Panc1 (cell line): ENCODE data around the gene ADORA2A. TPM values are rescaled to one million over a fixed set of nuclear protein-coding genes. Genes with fewer than 3 reads are reported as not detected.

ENCODE experiments used
- ATAC-seq: fragments of 200-7000 bp; cut with Tn5 transposase; 2 replicates; pipeline ENCODE4 v1.9.1; 2020; ENCODE audit warnings: mild to moderate bottlenecking, moderate library complexity
- BruUV-seq: library from RNA; stranded (reverse); fragments of 400-500 nt; replicated peaks from 2 replicates; lab custom pipeline; 2021; lab: Mats Ljungman, UMichigan
- CTCF ChIA-PET: fragments of 300-600 bp; sonication (Branson Sonifier 250); formaldehyde crosslinking; loops from one replicate; lab custom pipeline; 2022; ENCODE audit warnings: antibody characterized with exemption; lab: Charles Lee
- POLR2A ChIA-PET: fragments of 300-600 bp; sonication (Branson Sonifier 250); formaldehyde crosslinking; loops from one replicate; lab custom pipeline; 2022; ENCODE audit warnings: antibody characterized with exemption; lab: Charles Lee
- DNase-seq: peaks from one replicate; pipeline ENCODE4 v3.0.0-alpha.2; 2010; ENCODE audit warnings: low read depth, low spot score
- H3K27ac ChIP-seq: 2 replicates; pipeline ENCODE4 v1.5.1; 2011; ENCODE audit warnings: mild to moderate bottlenecking, low read length, inconsistent platforms
- H3K27me3 ChIP-seq: fragments of 200-500 bp; sonication (Bioruptor generic); 2 replicates; pipeline ENCODE4 v1.6.0; 2014; ENCODE audit warnings: low read length, inconsistent platforms; ENCODE audit not compliant: control insufficient read depth, insufficient read depth
- H3K36me3 ChIP-seq: fragments of 200-500 bp; sonication (Bioruptor generic); 2 replicates; pipeline ENCODE4 v1.5.1; 2014; ENCODE audit warnings: inconsistent platforms, mild to moderate bottlenecking, low read length, moderate library complexity; ENCODE audit not compliant: control insufficient read depth, insufficient read depth
- H3K4me1 ChIP-seq: 2 replicates; pipeline ENCODE4 v1.5.1; 2011; ENCODE audit warnings: inconsistent platforms, mild to moderate bottlenecking, low read length, moderate library complexity; ENCODE audit not compliant: control insufficient read depth, insufficient read depth
- H3K4me3 ChIP-seq, 2 experiments: 2 replicates each; pipeline ENCODE4 v1.5.1; 2011 to 2012; ENCODE audit warnings: low read depth in 2 of 2, low read length in 2 of 2, mild to moderate bottlenecking in 2 of 2, inconsistent platforms in 1 of 2, moderate library complexity in 1 of 2
- H3K9me3 ChIP-seq: fragments of 200-500 bp; sonication (Bioruptor generic); 2 replicates; pipeline ENCODE4 v1.5.1; 2014; ENCODE audit warnings: low read depth, mild to moderate bottlenecking, inconsistent platforms, low read length, moderate library complexity; ENCODE audit not compliant: control insufficient read depth, insufficient read depth
- CTCF ChIP-seq: fragments of 450-650 bp; IDR thresholded peaks from 2 replicates; pipeline ENCODE4 v1.5.1; 2017; ENCODE audit warnings: mild to moderate bottlenecking
- POLR2AphosphoS5 ChIP-seq: IDR thresholded peaks from 2 replicates; pipeline ENCODE4 v1.6.1; 2012; ENCODE audit warnings: mild to moderate bottlenecking, low read depth, low read length, moderate library complexity
- REST ChIP-seq, 2 experiments: IDR thresholded peaks; 2 replicates each; pipeline ENCODE4 v1.6.1; 2011 to 2012; ENCODE audit warnings: low read depth in 2 of 2, control low read depth in 1 of 2, low read length in 1 of 2, mild to moderate bottlenecking in 1 of 2, moderate library complexity in 1 of 2; ENCODE audit not compliant: insufficient read depth in 1 of 2
- SIN3A ChIP-seq: IDR thresholded peaks from 2 replicates; pipeline ENCODE4 v1.6.1; 2012; ENCODE audit warnings: low read depth, mild to moderate bottlenecking, low read length, moderate library complexity, borderline replicate concordance; ENCODE audit not compliant: insufficient read depth
- TCF7L2 ChIP-seq: IDR thresholded peaks from 2 replicates; pipeline ENCODE4 v1.6.1; 2011; ENCODE audit warnings: mild to moderate bottlenecking, low read depth, low read length, inconsistent platforms
- in situ Hi-C: cut with HindIII; loops from 2 replicates; pipeline ENCODE4 v1.10.0; 2016; ENCODE audit warnings: low sequenced_read_pairs, low pct_unique_long_range_greater_than_20kb
- intact Hi-C: fragments of 100-400 bp; cut with micrococcal nuclease; formaldehyde crosslinking; loops from one replicate; pipeline ENCODE4 v1.10.0; 2022; ENCODE audit not compliant: unreplicated experiment
- total RNA-seq: library from RNA; stranded (reverse); gene quantifications from one replicate; pipeline ENCODE4 v1.2.1, GENCODE V29; 2021; ENCODE audit not compliant: unreplicated experiment

ADORA2A gene
- total RNA-seq, 1 experiment from 2014 or later = 11.5 TPM

GRCh38 chr22:24460418-24461089 is 33.2 kb downstream of the ADORA2A start:
- Histone ChIP-seq H3K36me3 (no peaks in the 10 kb centered on the region), H3K4me1 (no peaks in the 10 kb centered on the region; the same call in 1 of the 2 replicates), H3K9me3 (no peaks in the 10 kb centered on the region), H3K27me3 (no peaks in the 10 kb centered on the region), H3K27ac (no peak overlapping the region), H3K4me3 (no peak overlapping the region)
- no peak for ATAC-seq
- TF ChIP-seq POLR2AphosphoS5 (no peak), CTCF (no peak), TCF7L2 (no peak), REST (IDR thresholded peaks at IDR 0.05; ENCODE audit: insufficient read depth in 1 of 2, low read depth in 2 of 2, low read length in 1 of 2) (no peak), SIN3A (no peak)
- in situ Hi-C loops (no loop called here), intact Hi-C loops (no loop called here)
- POLR2A ChIA-PET = no interaction called here
- BruUV-seq = no TSS peak
- DNase-seq = no peak
- CTCF ChIA-PET = no interaction called here

GRCh38 chr22:24463071-24463760 is 35.8 kb downstream of the ADORA2A start:
- Histone ChIP-seq H3K4me1 (peaks cover 8% of the 10 kb centered on the region; the same call in 1 of the 2 replicates), H3K27ac (no peak overlapping the region), H3K36me3 (no peaks in the 10 kb centered on the region), H3K4me3 (no peak overlapping the region), H3K27me3 (no peaks in the 10 kb centered on the region), H3K9me3 (no peaks in the 10 kb centered on the region)
- intact Hi-C loops = no loop called here
- ChIA-PET CTCF (no interaction called here), POLR2A (no interaction called here)
- BruUV-seq = no TSS peak
- TF ChIP-seq SIN3A = no peak
- TF ChIP-seq CTCF = no peak
- no peak for TF ChIP-seq REST (IDR thresholded peaks at IDR 0.05; ENCODE audit: insufficient read depth in 1 of 2, low read depth in 2 of 2, low read length in 1 of 2)
- no peak for TF ChIP-seq TCF7L2
- DNase-seq (no peak), ATAC-seq (no peak)
- in situ Hi-C loops = no loop called here
